DOHH2 (cell line): ENCODE measurements around the gene SERHL2.

ENCODE experiments used
- CTCF ChIP-seq: fragments of 200-600 bp; sonication (generic); IDR thresholded peaks from one replicate; pipeline ENCODE4 v1.5.1; 2014; ENCODE audit warnings: antibody characterized with exemption, mild to moderate bottlenecking, low read depth, low read length; ENCODE audit not compliant: poor library complexity, severe bottlenecking
- EZH2phosphoT487 ChIP-seq: fragments of 200-600 bp; sonication (generic); IDR thresholded peaks from 2 replicates; pipeline ENCODE4 v1.6.1; 2017; ENCODE audit warnings: borderline replicate concordance, mild to moderate bottlenecking, antibody characterized with exemption, low read length, moderate library complexity, mixed read lengths

- TF ChIP-seq CTCF: no peak
- no peak for TF ChIP-seq EZH2phosphoT487
These were observed 8.9 kb downstream of the SERHL2 start for GRCh38 chr22:42562684-42563083.
